GM10266 (cell line): Measurements from ENCODE around the gene RASAL1.
A peak's percentile ranks its signal among the peaks of the same experiment; 100 is the strongest.

Source experiments
- DNase-seq: peaks from one replicate; pipeline ENCODE4 v3.0.0; 2012; ENCODE audit errors: extremely low spot score
- CTCF ChIP-seq: IDR thresholded peaks from 2 replicates; pipeline ENCODE4 v1.5.1; 2012; ENCODE audit warnings: mild to moderate bottlenecking, low read depth; ENCODE audit not compliant: control insufficient read depth, insufficient read depth; ENCODE audit errors: missing control alignments

The RASAL1 gene

GRCh38 chr12:113099364-113099763 is 36.2 kb downstream of the RASAL1 start:
- no peak for TF ChIP-seq CTCF

GRCh38 chr12:113098441-113099028 is 37.0 kb downstream of the RASAL1 start:
- TF ChIP-seq CTCF: peak; percentile 95
- peak; percentile 86 for DNase-seq

More at GRCh38 chr12:113099364-113099763, 36.2 kb downstream of the RASAL1 start:
- DNase-seq: no peak

GRCh38 chr12:113097716-113098440 is 37.7 kb downstream of the RASAL1 start:
- no peak for DNase-seq

GRCh38 chr12:113096675-113097461 is 38.7 kb downstream of the RASAL1 start:
- DNase-seq: no peak
- TF ChIP-seq CTCF: no peak

More at GRCh38 chr12:113097716-113098440, 37.7 kb downstream of the RASAL1 start:
- TF ChIP-seq CTCF: no peak

DNA sequence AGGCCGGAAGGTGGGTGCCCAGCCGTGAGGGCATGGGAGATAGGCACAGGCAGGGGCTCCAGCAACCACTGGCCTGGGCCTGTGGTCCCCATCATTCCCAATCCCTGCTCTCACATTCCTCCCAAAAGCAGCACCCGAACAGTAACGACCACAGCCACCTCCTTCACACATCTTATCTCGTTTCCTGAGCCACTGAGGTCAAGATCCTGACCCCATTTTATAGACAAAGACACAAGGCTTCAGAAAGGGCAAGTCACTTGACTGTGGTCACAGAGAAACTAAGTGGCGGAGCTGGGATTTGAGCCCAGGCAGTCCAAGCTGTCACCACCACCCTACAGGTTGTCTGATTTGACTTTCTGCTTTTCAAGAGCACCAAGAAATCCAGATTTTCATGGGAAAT is 40.2 kb downstream of the RASAL1 start:
- no peak for TF ChIP-seq CTCF

DNA sequence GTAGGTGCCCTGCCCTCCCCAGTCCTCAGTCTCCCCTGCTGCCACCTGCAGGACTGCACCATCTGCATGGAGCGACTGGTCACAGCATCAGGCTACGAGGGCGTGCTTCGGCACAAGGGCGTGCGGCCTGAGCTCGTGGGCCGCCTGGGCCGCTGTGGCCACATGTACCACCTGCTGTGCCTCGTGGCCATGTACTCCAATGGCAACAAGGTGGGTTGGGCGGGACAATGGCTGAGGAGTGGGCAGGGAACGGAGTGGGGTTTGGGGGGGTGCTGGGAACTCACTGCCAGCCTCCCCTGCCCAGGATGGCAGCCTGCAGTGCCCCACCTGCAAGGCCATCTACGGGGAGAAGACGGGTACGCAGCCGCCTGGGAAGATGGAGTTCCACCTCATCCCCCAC is 40.8 kb downstream of the RASAL1 start:
- DNase-seq: no peak
- no peak for TF ChIP-seq CTCF

More for the DNA sequence above, 40.2 kb downstream of the RASAL1 start:
- DNase-seq: no peak
